ENCODE results near the gene TUBA4A. TPM values are rescaled to one million over a fixed set of nuclear protein-coding genes. Genes with fewer than 3 reads are reported as not detected.

TUBA4A gene
- total RNA-seq, 2 experiments from 2014 or later: 96.0 to 186 TPM

DNA sequence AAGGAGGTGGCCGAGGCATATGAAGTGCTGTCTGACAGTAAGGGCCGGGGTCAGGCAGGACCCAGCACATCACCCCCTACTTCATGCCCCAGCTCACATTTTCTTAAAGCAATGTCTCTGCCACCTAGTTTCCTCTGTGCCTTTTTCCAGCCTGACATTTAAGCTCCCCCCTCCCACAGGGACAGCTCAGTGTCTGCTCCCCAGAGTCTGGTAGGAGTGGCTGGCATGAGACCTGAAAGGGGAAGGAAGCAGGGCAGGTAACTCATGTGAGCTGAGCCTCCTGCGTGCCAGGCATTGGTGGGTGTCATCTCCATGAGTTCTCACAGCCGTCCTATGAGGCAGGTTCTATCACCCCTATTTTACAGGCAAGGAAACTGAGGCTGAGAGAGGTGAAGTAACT lies 26.9 kb upstream of the TUBA4A start:
- peak overlapping the region; percentile 81 for H3K4me2 ChIP-seq (ENCODE audit: low read length)
- BruUV-seq (replicated peaks): TSS peak; percentile 46

GRCh38 chr2:219279916-219280516 lies 26.3 kb upstream of the TUBA4A start:
- Histone ChIP-seq H3K79me2 (ENCODE audit: insufficient read depth, low read depth, low read length) (peaks cover 19% of the 10 kb centered on the region; the same call in 1 of the 2 replicates), H3K27ac (ENCODE audit: low read depth, low read length, poor library complexity, severe bottlenecking) (peak overlapping the region; percentile 90), H4K20me1 (ENCODE audit: insufficient read depth, low read length) (peaks cover 5% of the 10 kb centered on the region), H3K9me2 (ENCODE audit: insufficient read depth, low read length) (no peaks in the 10 kb centered on the region), H3K36me3 (ENCODE audit: insufficient read depth, low read length) (peaks cover 45% of the 10 kb centered on the region), H3K9me3 (ENCODE audit: low read length) (no peaks in the 10 kb centered on the region), H3K4me2 (ENCODE audit: low read length) (peak overlapping the region; percentile 81), H2AFZ (ENCODE audit: low read length) (peak overlapping the region; percentile 48), H3K4me3 (ENCODE audit: low read depth, low read length, poor library complexity, severe bottlenecking) (peak overlapping the region; percentile 83), H3K4me1 (ENCODE audit: insufficient read depth, low read length, poor library complexity, severe bottlenecking) (peaks cover 39% of the 10 kb centered on the region)
- CTCF ChIA-PET (ENCODE audit: unreplicated experiment): interaction anchor here (2.1 to 3.0 kb wide), 2 partner anchors 15 to 30 kb away, joined by 8 to 10 read pairs; no protein-coding TSS in a partner anchor
- TF ChIP-seq CTCF (conservative IDR thresholded peaks at IDR 0.05; ENCODE audit: low read length): peak; percentile 74
- TF ChIP-seq EZH2phosphoT487 (IDR thresholded peaks at IDR 0.05; ENCODE audit: borderline replicate concordance, low read depth, low read length): no peak
- intact Hi-C loops (cut with micrococcal nuclease; ENCODE audit: unreplicated experiment): loop anchor here (1.0 to 10.0 kb wide), 7 partner anchors 15 to 395 kb away; partner anchors contain the start of genes ANKZF1, ATG9A, NHEJ1 and TUBA4A
- no TSS peak for BruUV-seq (replicated peaks)
- peak; percentile 90 for DNase-seq (ENCODE audit: low spot score)
- POLR2A ChIA-PET: interaction anchor here (1.0 to 3.4 kb wide), 6 partner anchors 11 to 73 kb away, joined by 3 to 21 read pairs (median 5); partner anchors contain the start of genes GLB1L, STK16 and ZFAND2B

More for the DNA sequence above, 26.9 kb upstream of the TUBA4A start:
- Histone ChIP-seq H3K4me3 (ENCODE audit: low read depth, low read length, poor library complexity, severe bottlenecking) (peak overlapping the region; percentile 83), H3K27ac (ENCODE audit: low read depth, low read length, poor library complexity, severe bottlenecking) (peak overlapping the region; percentile 90), H3K9me3 (ENCODE audit: low read length) (no peaks in the 10 kb centered on the region), H3K9me2 (ENCODE audit: insufficient read depth, low read length) (no peaks in the 10 kb centered on the region), H4K20me1 (ENCODE audit: insufficient read depth, low read length) (peaks cover 5% of the 10 kb centered on the region), H3K36me3 (ENCODE audit: insufficient read depth, low read length) (peaks cover 52% of the 10 kb centered on the region), H3K79me2 (ENCODE audit: insufficient read depth, low read depth, low read length) (peaks cover 19% of the 10 kb centered on the region; the same call in 1 of the 2 replicates), H3K4me1 (ENCODE audit: insufficient read depth, low read length, poor library complexity, severe bottlenecking) (peaks cover 36% of the 10 kb centered on the region), H2AFZ (ENCODE audit: low read length) (no peak overlapping the region)
- ChIA-PET POLR2A (interaction anchor here (0.5 to 2.4 kb wide), 3 partner anchors 11 to 109 kb away, joined by 3 to 13 read pairs (median 5); no protein-coding TSS in a partner anchor), CTCF (ENCODE audit: unreplicated experiment) (interaction anchor here (0.5 to 2.1 kb wide), 2 partner anchors 14 to 1877 kb away, joined by 3 to 8 read pairs; no protein-coding TSS in a partner anchor)
- intact Hi-C loops (cut with micrococcal nuclease; ENCODE audit: unreplicated experiment): no loop called here
- no peak for DNase-seq (ENCODE audit: low spot score)
- no peak for TF ChIP-seq EZH2phosphoT487 (IDR thresholded peaks at IDR 0.05; ENCODE audit: borderline replicate concordance, low read depth, low read length)
- no peak for TF ChIP-seq CTCF (conservative IDR thresholded peaks at IDR 0.05; ENCODE audit: low read length)

Data from OCI-LY7 (cell line).